ENCODE measurements around the gene CRIP2.

GRCh38 chr14:105489542-105490266 is 15.1 kb downstream of the CRIP2 start:
- TF ChIP-seq CTCF (conservative IDR thresholded peaks at IDR 0.05; ENCODE audit: low read depth, low read length): peak; percentile 69
- TF ChIP-seq POLR2A (IDR thresholded peaks at IDR 0.05; ENCODE audit: low read depth, low read length): no peak
- TF ChIP-seq RAD21 (IDR thresholded peaks at IDR 0.05; ENCODE audit: low read length): peak; percentile 53
- peak; percentile 68 for TF ChIP-seq SMC3 (IDR thresholded peaks at IDR 0.05; ENCODE audit: low read depth, low read length)
- no peak for TF ChIP-seq RFX5 (IDR thresholded peaks at IDR 0.05; ENCODE audit: low read depth, low read length)
- TF ChIP-seq USF2 (IDR thresholded peaks at IDR 0.05; ENCODE audit: low read depth, low read length): no peak
- TF ChIP-seq RCOR1 (IDR thresholded peaks at IDR 0.05; ENCODE audit: insufficient replicate concordance, low read length): peak; percentile 74
- no peak for TF ChIP-seq FOS (IDR thresholded peaks at IDR 0.05; ENCODE audit: low read depth, low read length)
- no peak for TF ChIP-seq NFE2L2 (IDR thresholded peaks at IDR 0.05; ENCODE audit: low read depth, low read length)
- TF ChIP-seq ELK1 (IDR thresholded peaks at IDR 0.05; ENCODE audit: borderline replicate concordance, low read depth, low read length): no peak
- no peak for TF ChIP-seq MXI1 (IDR thresholded peaks at IDR 0.05; ENCODE audit: borderline replicate concordance, low read depth, low read length)
- no peak for TF ChIP-seq MAFK (IDR thresholded peaks at IDR 0.05; ENCODE audit: low read depth, low read length)
